NCI-H526 treated with DMSO at 0.1 percent for 48 hours (cell line): ENCODE data around the gene AGBL3.
A peak's percentile ranks its signal among the peaks of the same experiment; 100 is the strongest.
"Not testable (repeated sequence)": the region's sequence is repeated elsewhere in the genome, so short reads cannot be mapped to it uniquely, and the experiment has no call there.

Source experiments
- DNase-seq: peaks from one replicate; lab custom pipeline; 2025; lab: John Stamatoyannopoulos, UW

Gene AGBL3

DNA sequence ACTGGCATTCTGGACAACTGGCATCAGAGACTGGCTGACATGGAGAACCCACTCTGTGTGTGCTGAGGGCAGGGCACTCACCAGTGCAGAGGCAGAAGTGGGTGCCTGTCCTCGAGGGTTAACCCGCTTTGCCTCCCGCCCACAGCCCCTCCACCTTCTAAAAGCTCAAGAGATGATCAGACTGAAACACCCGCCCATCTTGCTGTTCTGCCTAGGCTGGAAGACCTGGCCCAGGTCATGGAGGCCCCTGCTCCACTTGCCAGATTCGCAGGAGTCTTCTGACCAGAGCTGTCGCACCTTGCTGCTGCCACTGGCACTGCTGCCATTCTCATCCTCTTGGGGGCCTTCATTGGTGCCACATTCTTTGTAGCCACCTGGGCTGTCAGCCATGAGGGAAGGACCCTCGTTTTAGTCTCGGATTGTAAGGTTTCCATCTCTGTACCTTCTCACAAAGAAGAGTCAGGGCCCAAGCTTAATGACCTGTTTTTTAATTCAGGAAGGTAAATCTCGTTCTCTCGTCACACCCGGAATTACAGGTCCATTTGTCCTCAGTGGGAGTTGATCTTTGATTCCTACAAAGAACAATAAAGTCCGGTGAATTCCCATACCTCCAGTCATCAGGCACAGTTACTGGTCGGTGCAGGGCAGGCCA lies 182.3 kb downstream of the AGBL3 start:
- no peak for DNase-seq

DNA sequence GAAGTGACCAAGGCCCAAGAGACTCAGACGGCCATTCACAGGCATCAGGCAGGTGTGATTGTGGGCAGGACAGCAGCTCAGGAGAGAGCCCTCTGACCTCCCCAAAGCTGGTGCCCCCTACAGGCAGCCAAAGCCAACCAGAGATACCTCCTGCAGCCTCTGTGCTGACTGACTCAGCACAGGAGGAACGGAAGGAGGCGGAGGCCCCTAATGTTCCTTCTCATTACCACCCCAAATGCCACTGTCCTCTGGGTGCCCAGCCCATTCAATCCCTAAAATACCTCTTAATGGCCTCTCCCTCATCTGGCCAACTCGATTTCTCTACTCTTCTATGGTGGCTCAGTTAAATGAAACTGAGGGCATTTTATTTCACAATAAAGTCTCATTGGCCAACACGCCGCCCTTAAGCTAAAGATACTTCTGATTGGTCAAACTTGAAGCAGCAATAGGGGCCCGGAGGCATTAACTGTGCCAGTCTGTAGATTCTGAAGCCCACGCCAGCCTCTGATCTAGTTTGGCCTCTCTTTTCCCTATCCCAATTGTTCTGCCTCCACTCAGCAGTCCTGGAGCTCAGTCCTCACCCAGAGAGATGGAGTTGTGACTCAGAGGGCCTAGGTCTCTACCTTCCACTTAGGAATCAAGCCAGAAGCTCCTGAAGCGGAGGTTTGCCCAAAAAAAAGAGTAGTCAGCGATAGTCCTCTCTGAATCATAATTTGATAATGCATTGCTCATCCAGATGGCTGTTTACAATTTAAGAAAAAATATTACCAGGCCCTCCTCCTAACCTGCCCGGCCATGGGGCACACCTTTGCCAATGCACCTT lies 183.0 kb downstream of the AGBL3 start:
- DNase-seq = peak; percentile 14

- DNase-seq = peak; percentile 69
Measured at GRCh38 chr7:135169964-135170273, 183.6 kb downstream of the AGBL3 start.

- DNase-seq = peak; percentile 93
Measured at GRCh38 chr7:135170274-135170997, 184.1 kb downstream of the AGBL3 start, which contains the start of gene CYREN. CYREN (minus strand) TSS chr7:135170707; CDS start chr7:135168922, 1,785 bp downstream.

DNA sequence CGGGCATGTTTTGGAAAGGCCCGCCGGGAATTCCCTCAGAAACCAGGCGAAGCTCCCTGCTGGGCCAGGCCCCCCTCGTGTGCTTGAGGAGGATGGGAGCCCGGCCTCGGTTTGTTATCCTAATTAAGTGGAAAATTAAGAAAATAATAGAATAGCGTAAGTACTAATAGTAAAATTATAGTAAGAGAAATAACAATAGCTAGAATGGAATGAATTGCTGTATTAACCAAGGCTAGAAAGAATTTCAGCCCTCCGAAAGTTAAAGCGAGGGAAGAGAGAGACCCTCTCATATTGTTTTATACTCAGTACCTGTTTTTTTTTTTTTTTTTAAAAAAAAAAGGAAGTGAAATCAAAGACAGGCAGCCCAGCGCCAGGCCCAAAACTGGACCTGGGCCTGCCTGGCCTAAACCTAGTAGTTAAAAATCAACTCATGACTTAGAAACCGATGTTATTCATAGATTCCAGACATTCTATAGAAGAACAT lies 184.7 kb downstream of the AGBL3 start:
- not testable (repeated sequence) for DNase-seq

- not testable (repeated sequence) for DNase-seq
Measured at GRCh38 chr7:135171581-135172291, 185.4 kb downstream of the AGBL3 start.

GRCh38 chr7:135173916-135174315 lies 187.6 kb downstream of the AGBL3 start:
- DNase-seq = not testable (repeated sequence)

- DNase-seq = no peak
Measured at GRCh38 chr7:135174941-135175340, 188.6 kb downstream of the AGBL3 start.

GRCh38 chr7:135175931-135176330 lies 189.6 kb downstream of the AGBL3 start:
- DNase-seq = no peak

DNA sequence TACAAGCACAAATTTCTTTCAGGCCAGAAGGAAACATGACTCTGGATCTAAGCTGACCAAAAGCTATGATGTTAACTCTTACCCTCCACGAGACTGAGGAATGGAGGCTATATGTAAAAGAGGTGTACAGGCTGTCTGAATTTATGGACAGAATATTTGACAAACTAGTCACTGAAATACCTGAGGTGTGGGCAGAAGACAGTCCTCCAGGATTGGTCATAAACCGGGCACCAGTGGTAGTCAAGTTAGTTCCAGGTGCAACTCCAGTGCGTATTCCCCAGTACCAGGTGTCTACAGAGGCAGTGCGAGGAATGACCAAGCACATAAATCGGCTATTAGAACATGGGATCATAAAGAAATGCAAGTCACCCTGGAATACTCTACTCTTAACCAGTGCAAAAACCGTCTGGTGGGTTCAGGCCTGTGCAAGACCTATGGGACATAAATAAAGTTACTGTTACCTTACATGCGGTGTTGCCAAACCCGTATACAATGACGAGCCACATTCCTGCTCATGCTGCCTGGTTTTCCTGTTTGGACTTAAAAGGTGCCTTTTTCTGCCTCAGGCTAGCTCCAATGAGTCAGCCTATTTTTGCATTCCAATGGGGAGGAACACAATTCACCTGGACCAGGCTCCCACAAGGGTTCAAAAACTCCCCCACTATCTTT lies 190.9 kb downstream of the AGBL3 start:
- no peak for DNase-seq

- DNase-seq = no peak
Measured at GRCh38 chr7:135178364-135178763, 192.1 kb downstream of the AGBL3 start.

DNA sequence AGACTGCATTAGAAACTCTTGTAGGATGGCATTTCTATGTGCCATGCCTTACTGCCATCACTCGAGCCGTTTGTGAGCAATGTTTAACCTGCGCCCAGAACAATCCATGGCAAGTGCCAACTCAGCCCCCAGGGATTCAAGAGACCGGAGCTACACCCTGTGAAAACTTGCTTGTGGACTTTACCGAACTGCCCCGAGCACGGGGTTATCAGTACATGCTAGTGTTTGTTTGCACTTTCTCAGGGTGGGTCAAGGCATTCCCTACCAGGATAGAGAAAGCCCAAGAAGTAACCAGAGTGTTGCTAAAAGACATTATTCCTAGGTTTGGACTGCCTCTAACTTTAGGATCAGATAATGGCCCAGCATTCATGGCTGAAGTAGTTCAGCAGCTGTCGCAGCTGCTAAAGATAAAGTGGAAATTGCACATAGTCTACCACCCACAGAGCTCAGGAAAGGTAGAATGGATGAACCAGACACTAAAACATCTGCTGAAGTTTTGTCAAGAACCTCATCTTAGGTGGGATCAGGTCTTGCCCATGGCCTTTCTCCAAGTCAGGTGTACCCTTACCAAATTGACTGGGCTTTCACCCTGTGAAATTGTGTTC lies 193.1 kb downstream of the AGBL3 start:
- DNase-seq = no peak

DNA sequence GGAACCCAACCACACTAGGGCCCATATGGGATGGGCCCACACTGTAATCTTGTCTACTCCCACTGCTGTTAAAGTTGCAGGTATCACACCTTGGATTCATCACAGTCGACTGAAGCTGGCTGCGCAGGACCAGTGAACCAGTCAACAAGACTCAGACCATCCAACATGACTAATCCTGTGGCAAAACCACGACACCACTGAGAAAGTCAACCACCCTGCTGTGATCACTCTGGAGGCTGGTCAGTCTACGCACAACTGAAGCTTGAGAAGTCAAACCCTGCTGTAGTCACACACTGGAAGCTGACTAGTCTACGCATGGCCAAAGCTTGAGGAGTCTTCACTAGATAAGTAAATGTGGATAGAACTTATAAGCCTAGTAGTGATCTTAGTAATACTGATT lies 193.8 kb downstream of the AGBL3 start:
- DNase-seq = no peak

DNA sequence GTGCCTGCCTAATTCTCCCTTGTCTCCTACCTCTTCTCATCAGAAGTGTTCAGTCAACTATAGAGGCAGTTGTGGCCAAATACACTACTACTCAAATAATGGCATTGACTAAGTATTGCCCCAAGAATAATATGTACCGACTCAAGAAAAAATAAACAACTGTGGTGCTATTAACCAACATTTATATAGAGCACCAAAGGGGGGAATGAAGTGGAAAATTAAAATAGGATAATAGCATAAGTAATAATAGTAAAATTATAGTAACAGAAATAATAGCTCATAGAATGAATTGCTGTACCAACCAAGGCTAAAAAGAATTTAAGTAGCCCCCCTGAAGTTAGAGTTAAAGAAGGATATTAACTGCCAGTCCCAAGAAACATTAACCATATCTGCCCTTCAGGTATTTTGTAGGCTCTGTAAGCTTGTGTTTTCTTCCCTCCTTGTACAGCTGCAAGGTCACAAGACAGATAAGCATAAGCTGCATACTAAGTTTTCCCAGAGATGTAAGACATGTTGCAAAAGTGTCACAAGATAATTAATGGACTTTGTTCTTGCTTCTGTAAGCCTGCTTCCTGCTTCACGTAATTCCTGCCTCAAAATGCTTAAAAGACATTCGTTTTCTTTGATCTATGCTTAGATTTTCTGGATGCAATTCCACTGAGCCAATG lies 195.1 kb downstream of the AGBL3 start:
- DNase-seq = no peak

GRCh38 chr7:135181929-135182678 lies 195.8 kb downstream of the AGBL3 start:
- no peak for DNase-seq

DNA sequence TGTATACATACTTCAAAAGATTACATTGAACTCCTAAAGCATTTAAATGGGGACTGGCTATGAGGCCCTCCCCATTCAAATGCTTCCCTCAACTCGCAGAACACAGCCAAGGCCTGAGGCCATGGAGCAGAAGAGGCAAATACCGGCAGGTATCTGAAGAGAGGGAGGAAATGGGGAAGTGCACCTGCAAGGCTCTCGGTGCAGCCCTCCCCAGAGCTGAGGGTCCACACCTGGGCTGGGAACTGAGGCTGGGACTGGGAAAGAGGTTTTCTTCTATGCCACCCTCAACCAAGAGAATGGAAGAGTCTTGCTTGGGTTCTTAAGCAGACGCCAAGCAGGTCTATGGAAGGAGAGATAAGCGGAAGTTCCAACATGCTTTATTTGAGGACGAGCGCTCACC lies 197.2 kb downstream of the AGBL3 start:
- DNase-seq = no peak

DNA sequence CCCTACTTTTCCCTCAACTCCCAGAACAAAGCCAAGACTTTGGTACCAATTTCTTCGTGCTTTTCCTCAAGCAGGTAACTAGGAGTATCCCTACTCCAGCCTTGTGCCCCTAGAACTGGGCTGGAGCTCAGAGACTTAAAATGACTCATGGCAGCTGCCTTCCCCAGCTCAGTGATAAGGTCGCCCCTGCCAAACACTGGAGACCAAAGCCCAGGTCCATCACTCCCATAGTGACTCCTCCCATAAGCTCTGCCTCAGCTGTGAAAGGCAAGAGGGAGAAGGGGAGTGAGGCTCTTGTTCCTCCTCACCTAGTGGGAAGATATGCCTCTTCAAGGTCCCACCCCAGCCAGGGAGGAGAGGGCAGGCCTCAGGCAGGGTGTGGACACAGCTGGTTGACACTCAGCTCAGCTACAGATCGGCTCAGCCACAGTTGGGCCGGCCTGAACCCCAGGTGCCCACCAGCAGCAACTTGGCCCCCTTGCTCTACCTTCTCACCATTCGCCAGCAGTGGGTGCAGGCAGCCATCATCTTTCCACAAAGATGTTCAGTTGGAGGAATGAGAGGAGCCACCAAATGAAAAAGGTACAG lies 198.0 kb downstream of the AGBL3 start:
- no peak for DNase-seq
